A673 (cell line): ENCODE data around the gene TCTN1. TPM values are rescaled to one million over a fixed set of nuclear protein-coding genes. Genes with fewer than 3 reads are reported as not detected.

ENCODE experiments used
- BruUV-seq: library from RNA; stranded (reverse); fragments of 400-500 nt; replicated peaks from 2 replicates; lab custom pipeline; 2021; lab: Mats Ljungman, UMichigan
- CTCF ChIA-PET: fragments of 300-600 bp; sonication (Branson Sonifier 250); formaldehyde crosslinking; loops from one replicate; lab custom pipeline; 2022; ENCODE audit warnings: antibody characterized with exemption; lab: Charles Lee
- POLR2A ChIA-PET: fragments of 300-600 bp; sonication (Branson Sonifier 250); formaldehyde crosslinking; loops from one replicate; lab custom pipeline; 2022; ENCODE audit warnings: antibody characterized with exemption; ENCODE audit not compliant: low non-redundant PET; lab: Charles Lee
- DNase-seq: peaks from one replicate; pipeline ENCODE4 v3.0.0-alpha.2; 2015; ENCODE audit warnings: low spot score
- H3K27ac ChIP-seq: fragments of 200-600 bp; sonication (generic); 2 replicates; pipeline ENCODE4 v1.5.1; 2016; ENCODE audit warnings: mixed run types, low read depth, mild to moderate bottlenecking, mixed read lengths, antibody characterized with exemption, low read length; ENCODE audit not compliant: poor library complexity, severe bottlenecking
- H3K27me3 ChIP-seq: fragments of 200-600 bp; sonication (generic); replicated peaks from 2 replicates; pipeline ENCODE4 v1.6.1; 2017; ENCODE audit warnings: mixed run types, low read depth, mild to moderate bottlenecking, mixed read lengths, antibody characterized with exemption, low read length; ENCODE audit not compliant: insufficient read depth, poor library complexity
- H3K36me3 ChIP-seq: fragments of 200-600 bp; sonication (generic); 2 replicates; pipeline ENCODE4 v1.6.1; 2016; ENCODE audit warnings: mixed run types, mild to moderate bottlenecking, mixed read lengths, antibody characterized with exemption, low read length; ENCODE audit not compliant: insufficient read depth, poor library complexity, severe bottlenecking
- H3K4me1 ChIP-seq: fragments of 200-600 bp; sonication (generic); 2 replicates; pipeline ENCODE4 v1.6.1; 2017; ENCODE audit warnings: mixed run types, mild to moderate bottlenecking, mixed read lengths, antibody characterized with exemption, low read length; ENCODE audit not compliant: insufficient read depth, poor library complexity, severe bottlenecking
- H3K4me3 ChIP-seq: fragments of 200-600 bp; sonication (generic); 2 replicates; pipeline ENCODE4 v1.5.1; 2016; ENCODE audit warnings: low read depth, mixed run types, mild to moderate bottlenecking, mixed read lengths, low read length; ENCODE audit not compliant: poor library complexity, severe bottlenecking
- H3K9me3 ChIP-seq: fragments of 200-600 bp; sonication (generic); 2 replicates; pipeline ENCODE4 v1.6.1; 2016; ENCODE audit warnings: mixed run types, low read depth, mild to moderate bottlenecking, mixed read lengths, antibody characterized with exemption, low read length; ENCODE audit not compliant: poor library complexity, severe bottlenecking
- EZH2 ChIP-seq: fragments of 200-600 bp; sonication (generic); IDR thresholded peaks from 2 replicates; pipeline ENCODE4 v1.6.1; 2017; ENCODE audit warnings: borderline replicate concordance, low read depth, mild to moderate bottlenecking, mixed read lengths, antibody characterized with exemption, low read length; ENCODE audit not compliant: poor library complexity, severe bottlenecking
- intact Hi-C: fragments of 100-400 bp; cut with micrococcal nuclease; formaldehyde crosslinking; loops from one replicate; pipeline ENCODE4 v1.10.0; 2022; ENCODE audit not compliant: unreplicated experiment
- total RNA-seq: library from RNA; stranded (reverse); gene quantifications from 2 replicates; pipeline ENCODE4 v1.2.3, GENCODE V29; 2021
- TF ChIP-seq, protein P1 (sequence below): fragments of 300-800, 200-600 bp; sonication (generic); conservative IDR thresholded peaks from 2 replicates; pipeline ENCODE4 v1.5.1; 2017; ENCODE audit warnings: low read depth, mild to moderate bottlenecking, antibody characterized with exemption, low read length, moderate library complexity, mixed read lengths

TCTN1 gene
- total RNA-seq, 1 experiment from 2014 or later = 38.8 TPM

DNA sequence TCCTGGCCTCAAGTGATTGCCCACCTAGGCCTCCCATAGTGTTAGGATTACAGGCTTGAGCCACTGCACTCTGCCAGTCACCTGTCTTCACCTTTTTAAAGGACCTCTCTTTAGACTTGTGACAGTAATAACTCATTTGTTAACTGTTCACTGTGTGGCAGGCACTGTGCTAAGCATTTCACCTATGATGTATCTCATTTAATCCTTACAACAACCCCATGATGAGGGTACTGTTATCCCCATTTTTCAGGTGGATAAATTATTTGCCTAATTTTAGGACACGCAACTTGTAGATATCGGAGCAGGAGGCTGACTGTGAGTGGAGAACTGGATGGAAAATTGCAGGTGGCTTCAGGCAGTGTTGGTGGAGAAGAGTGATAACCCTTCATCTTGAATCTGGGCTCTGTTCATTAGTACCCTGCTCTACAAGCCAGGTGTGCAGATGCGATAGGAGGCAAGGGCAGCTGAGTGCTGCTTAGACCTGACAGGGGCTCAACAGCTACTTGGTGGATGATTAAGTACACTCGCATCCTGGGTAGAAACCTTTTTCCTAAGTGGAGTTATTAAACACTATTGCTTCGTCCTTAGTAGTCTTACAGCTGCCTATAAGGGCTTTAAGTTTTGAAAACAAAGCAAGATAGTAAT lies 2.7 kb downstream of the TCTN1 start:
- CTCF ChIA-PET = no interaction called here
- H3K4me3 ChIP-seq = no peak overlapping the region
- DNase-seq = no peak
- no peaks in the 10 kb centered on the region for H3K36me3 ChIP-seq
- H3K9me3 ChIP-seq = no peaks in the 10 kb centered on the region
- no peak overlapping the region for H3K27ac ChIP-seq
- intact Hi-C loops = loop anchor here (10.0 kb wide), 1 partner anchor 78 kb away; no protein-coding TSS in a partner anchor
- no peaks in the 10 kb centered on the region for H3K27me3 ChIP-seq
- no TSS peak for BruUV-seq
- POLR2A ChIA-PET = no interaction called here
- no peak for TF ChIP-seq EZH2
- TF ChIP-seq, protein P1, sequence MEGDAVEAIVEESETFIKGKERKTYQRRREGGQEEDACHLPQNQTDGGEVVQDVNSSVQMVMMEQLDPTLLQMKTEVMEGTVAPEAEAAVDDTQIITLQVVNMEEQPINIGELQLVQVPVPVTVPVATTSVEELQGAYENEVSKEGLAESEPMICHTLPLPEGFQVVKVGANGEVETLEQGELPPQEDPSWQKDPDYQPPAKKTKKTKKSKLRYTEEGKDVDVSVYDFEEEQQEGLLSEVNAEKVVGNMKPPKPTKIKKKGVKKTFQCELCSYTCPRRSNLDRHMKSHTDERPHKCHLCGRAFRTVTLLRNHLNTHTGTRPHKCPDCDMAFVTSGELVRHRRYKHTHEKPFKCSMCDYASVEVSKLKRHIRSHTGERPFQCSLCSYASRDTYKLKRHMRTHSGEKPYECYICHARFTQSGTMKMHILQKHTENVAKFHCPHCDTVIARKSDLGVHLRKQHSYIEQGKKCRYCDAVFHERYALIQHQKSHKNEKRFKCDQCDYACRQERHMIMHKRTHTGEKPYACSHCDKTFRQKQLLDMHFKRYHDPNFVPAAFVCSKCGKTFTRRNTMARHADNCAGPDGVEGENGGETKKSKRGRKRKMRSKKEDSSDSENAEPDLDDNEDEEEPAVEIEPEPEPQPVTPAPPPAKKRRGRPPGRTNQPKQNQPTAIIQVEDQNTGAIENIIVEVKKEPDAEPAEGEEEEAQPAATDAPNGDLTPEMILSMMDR = no peak
- peaks cover 5% of the 10 kb centered on the region for H3K4me1 ChIP-seq

DNA sequence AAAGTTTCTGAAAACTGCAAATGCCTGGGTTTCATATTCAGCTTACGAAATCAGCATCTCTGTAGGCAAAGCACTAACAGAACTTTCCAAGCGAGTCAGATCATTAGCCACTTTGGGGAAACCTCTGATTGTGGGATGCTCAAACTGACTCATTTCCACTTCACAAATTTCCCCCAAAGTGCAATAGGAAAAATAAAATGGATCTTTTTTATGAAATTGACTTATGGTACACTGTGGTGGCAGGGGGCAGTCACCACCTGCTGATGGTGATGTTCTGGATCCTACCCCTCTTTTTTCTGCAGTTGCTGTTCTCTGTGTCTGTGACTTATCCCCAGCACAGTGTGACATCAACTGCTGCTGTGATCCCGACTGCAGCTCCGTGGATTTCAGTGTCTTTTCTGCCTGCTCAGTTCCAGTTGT lies 5.6 kb downstream of the TCTN1 start:
- Histone ChIP-seq H3K36me3 (no peaks in the 10 kb centered on the region), H3K27ac (no peak overlapping the region), H3K4me3 (no peak overlapping the region), H3K27me3 (no peaks in the 10 kb centered on the region), H3K4me1 (peaks cover 5% of the 10 kb centered on the region), H3K9me3 (no peaks in the 10 kb centered on the region)
- ChIA-PET CTCF (no interaction called here), POLR2A (no interaction called here)
- TF ChIP-seq, protein P1 = no peak
- TF ChIP-seq EZH2 = no peak
- no peak for DNase-seq
- intact Hi-C loops = loop anchor here (10.0 kb wide), 1 partner anchor 75 kb away; no protein-coding TSS in a partner anchor
- BruUV-seq = no TSS peak

DNA sequence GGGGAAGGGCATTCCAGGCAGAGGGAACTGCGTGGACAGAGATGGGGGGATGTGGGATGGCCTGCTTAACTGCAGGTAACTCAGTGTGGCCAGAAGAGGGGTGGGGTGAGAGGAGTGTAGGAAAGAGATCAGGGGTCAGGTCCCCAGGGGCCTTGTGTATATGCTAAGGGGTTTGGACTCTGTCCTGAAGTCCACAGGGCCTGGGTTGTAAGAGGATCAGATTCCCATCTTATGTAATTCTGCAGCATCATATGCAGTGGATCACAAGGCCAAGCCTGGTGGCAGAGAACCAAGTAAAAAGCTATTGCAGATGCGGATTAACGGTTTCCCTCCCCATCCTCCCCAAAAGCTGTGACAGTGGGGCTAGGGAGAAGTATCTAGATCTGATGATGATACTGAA lies 8.7 kb downstream of the TCTN1 start:
- Histone ChIP-seq H3K9me3 (no peaks in the 10 kb centered on the region), H3K27me3 (no peaks in the 10 kb centered on the region), H3K4me1 (peaks cover 5% of the 10 kb centered on the region), H3K36me3 (peaks cover 5% of the 10 kb centered on the region), H3K27ac (no peak overlapping the region), H3K4me3 (no peak overlapping the region)
- CTCF ChIA-PET = no interaction called here
- DNase-seq = no peak
- POLR2A ChIA-PET = no interaction called here
- intact Hi-C loops = no loop called here
- no TSS peak for BruUV-seq
- TF ChIP-seq, protein P1 = no peak
- TF ChIP-seq EZH2 = no peak
